Ramos (cell line): ENCODE data around the gene BMPER.

Source experiments
- in situ Hi-C: fragments of 300-500 bp; cut with MboI; formaldehyde crosslinking; loops from one replicate; pipeline ENCODE4 v1.14.3; 2022; ENCODE audit warnings: low sequenced_read_pairs; ENCODE audit not compliant: unreplicated experiment

BMPER gene

GRCh38 chr7:34054075-34054474, 148.7 kb downstream of the BMPER start:
- in situ Hi-C loops: no loop called here

- in situ Hi-C loops: no loop called here
These were observed 151.8 kb downstream of the BMPER start for GRCh38 chr7:34057136-34057535.

GRCh38 chr7:34057956-34058355, 152.6 kb downstream of the BMPER start:
- in situ Hi-C loops: no loop called here

GRCh38 chr7:34058801-34059135, 153.4 kb downstream of the BMPER start:
- in situ Hi-C loops: no loop called here

GRCh38 chr7:34059136-34059828, 153.9 kb downstream of the BMPER start:
- in situ Hi-C loops: no loop called here

- in situ Hi-C loops: no loop called here
These were observed 155.0 kb downstream of the BMPER start for GRCh38 chr7:34060196-34060947.

- in situ Hi-C loops: no loop called here
These were observed 155.8 kb downstream of the BMPER start for GRCh38 chr7:34061149-34061548.

- in situ Hi-C loops: no loop called here
These were observed 157.0 kb downstream of the BMPER start for GRCh38 chr7:34062341-34062740.

GRCh38 chr7:34062826-34063225, 157.5 kb downstream of the BMPER start:
- in situ Hi-C loops: no loop called here

GRCh38 chr7:34064519-34065158, 159.3 kb downstream of the BMPER start:
- in situ Hi-C loops: no loop called here

- in situ Hi-C loops: no loop called here
These were observed 161.1 kb downstream of the BMPER start for GRCh38 chr7:34066411-34066810.

- in situ Hi-C loops: no loop called here
These were observed 161.9 kb downstream of the BMPER start for GRCh38 chr7:34067005-34067778.

GRCh38 chr7:34069676-34070075, 164.3 kb downstream of the BMPER start:
- in situ Hi-C loops: no loop called here

GRCh38 chr7:34070511-34071323, 165.4 kb downstream of the BMPER start:
- in situ Hi-C loops: no loop called here

GRCh38 chr7:34073676-34074075, 168.3 kb downstream of the BMPER start:
- in situ Hi-C loops: no loop called here

- in situ Hi-C loops: no loop called here
These were observed 169.1 kb downstream of the BMPER start for GRCh38 chr7:34074421-34074820.

- in situ Hi-C loops: no loop called here
These were observed 170.4 kb downstream of the BMPER start for GRCh38 chr7:34075523-34076370.

GRCh38 chr7:34077168-34077567, 171.8 kb downstream of the BMPER start:
- in situ Hi-C loops: no loop called here

- in situ Hi-C loops: no loop called here
These were observed 173.5 kb downstream of the BMPER start for GRCh38 chr7:34078864-34079263.
